Myocyte (in vitro differentiated cells): Measurements from ENCODE around the gene MEIS2. TPM values are rescaled to one million over a fixed set of nuclear protein-coding genes. Genes with fewer than 3 reads are reported as not detected.

ENCODE experiments used
- microRNA-seq: library from miRNA; unstranded; fragments of <30 nt; microRNA quantifications from one replicate; pipeline ENCODE4, GENCODE V29; 2016
- total RNA-seq: library from RNA; depleted of rRNA; stranded (reverse); fragments of >200 nt; gene quantifications from 2 replicates; pipeline ENCODE4 v1.2.3, GENCODE V29; 2014

The MEIS2 gene
- total RNA-seq, 1 donor from 2014 or later: 7.3 TPM

Small RNA genes lying within 50 kb of the gene (microRNA-seq; reads per million reads assigned to microRNA genes)
- gene MIR8063: not detected
